ENCODE data around the gene SAXO1.

Gene SAXO1

DNA sequence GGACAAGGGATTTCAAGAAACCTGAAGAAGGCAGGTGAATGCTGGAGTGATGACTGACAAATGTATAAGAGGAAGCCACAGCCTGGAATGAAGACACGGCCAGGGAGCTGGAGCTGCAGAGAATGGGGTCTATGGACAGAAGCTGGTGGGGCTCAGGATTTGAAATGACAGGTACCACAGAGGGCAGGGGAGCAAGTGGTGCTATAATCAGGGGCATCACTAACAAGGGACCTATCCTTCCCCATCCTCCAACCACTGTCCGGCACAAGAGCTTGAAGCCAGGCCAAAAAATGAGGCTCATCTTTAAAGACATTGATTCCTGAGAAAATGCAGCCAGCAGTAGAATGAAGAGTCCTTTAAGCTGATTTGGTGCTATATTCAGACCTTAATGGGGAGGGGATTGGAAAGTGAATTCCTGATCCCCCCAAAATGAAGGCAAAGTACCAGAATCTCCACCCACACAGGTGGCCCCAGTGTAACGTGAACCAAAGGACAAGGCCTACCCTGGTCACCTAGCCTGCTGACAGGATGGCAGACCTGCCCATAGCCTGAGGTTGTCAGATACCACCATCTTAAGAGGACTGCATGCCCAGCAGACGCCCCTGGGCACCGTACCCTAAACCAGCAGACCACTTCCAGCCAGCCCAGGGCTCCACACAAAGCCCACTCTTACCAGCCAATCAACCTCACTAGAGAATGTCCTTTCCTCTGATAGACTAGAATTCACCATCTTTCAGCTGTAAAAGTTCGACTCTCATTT, 109.2 kb downstream of the SAXO1 start:
- TF ChIP-seq, protein P1, sequence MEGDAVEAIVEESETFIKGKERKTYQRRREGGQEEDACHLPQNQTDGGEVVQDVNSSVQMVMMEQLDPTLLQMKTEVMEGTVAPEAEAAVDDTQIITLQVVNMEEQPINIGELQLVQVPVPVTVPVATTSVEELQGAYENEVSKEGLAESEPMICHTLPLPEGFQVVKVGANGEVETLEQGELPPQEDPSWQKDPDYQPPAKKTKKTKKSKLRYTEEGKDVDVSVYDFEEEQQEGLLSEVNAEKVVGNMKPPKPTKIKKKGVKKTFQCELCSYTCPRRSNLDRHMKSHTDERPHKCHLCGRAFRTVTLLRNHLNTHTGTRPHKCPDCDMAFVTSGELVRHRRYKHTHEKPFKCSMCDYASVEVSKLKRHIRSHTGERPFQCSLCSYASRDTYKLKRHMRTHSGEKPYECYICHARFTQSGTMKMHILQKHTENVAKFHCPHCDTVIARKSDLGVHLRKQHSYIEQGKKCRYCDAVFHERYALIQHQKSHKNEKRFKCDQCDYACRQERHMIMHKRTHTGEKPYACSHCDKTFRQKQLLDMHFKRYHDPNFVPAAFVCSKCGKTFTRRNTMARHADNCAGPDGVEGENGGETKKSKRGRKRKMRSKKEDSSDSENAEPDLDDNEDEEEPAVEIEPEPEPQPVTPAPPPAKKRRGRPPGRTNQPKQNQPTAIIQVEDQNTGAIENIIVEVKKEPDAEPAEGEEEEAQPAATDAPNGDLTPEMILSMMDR (conservative IDR thresholded peaks at IDR 0.05) = no peak
- TF ChIP-seq ZFX (IDR thresholded peaks at IDR 0.05) = no peak

DNA sequence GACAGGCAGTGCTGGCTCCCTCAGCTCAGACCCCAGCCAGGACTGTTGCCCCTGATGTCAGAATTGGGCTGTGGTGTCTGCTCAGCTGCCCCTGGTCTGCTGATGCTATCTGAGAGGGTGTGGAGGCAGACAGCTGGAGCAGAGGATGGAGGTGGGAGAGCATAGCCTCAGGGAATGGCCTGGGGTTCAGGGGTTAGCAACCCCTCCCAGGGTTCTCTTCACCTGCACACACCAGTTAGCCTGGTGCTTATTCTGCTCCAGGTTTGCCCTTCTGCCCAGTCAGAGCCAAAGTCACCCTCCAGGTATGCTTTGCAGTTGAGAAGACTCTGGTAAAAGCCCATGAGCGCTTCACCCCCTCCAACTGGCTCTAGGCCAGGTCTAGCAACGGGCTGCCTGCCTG, 109.8 kb downstream of the SAXO1 start:
- TF ChIP-seq, protein P1 (conservative IDR thresholded peaks at IDR 0.05) = no peak
- no peak for TF ChIP-seq ZFX (IDR thresholded peaks at IDR 0.05)
- H3K27ac ChIP-seq = no peak overlapping the region

More for the DNA sequence above, 109.2 kb downstream of the SAXO1 start:
- H3K27ac ChIP-seq = no peak overlapping the region

DNA sequence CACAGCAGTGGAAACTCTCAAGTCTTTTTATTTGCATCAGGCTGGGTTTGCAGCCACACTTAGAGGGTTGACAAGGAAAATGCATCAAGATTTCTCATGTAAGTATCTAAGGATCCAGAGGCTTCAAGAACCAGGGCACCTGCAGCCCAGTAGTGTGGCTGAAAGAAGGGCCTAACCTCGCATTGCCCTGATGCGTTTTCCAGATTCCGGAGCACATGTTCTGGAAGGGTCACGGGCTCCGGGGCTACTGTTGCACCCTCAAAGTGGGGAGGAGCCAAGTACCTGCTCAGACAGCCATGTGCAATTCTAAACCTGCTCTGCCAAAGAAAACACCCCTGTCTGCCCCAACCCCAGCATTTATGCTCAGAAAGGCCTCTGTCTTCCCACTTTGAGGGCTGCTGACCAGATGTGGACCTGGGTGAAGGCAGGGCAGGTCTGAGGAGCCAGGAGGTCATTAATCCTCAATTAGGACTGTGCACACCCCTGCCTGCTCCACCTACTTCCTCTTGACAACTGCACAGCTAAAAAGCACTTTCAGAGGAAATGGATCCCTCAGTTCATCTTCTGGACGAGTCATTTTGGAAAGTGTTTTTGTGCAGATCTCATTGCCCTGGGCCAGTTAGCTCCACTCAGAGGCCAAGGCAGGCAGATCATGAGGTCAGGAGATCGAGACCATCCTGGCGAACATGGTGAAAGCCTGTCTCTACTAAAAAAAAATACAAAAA, 110.7 kb downstream of the SAXO1 start:
- TF ChIP-seq ZFX (IDR thresholded peaks at IDR 0.05) = no peak
- TF ChIP-seq, protein P1 (conservative IDR thresholded peaks at IDR 0.05) = no peak
- H3K27ac ChIP-seq = no peak overlapping the region

DNA sequence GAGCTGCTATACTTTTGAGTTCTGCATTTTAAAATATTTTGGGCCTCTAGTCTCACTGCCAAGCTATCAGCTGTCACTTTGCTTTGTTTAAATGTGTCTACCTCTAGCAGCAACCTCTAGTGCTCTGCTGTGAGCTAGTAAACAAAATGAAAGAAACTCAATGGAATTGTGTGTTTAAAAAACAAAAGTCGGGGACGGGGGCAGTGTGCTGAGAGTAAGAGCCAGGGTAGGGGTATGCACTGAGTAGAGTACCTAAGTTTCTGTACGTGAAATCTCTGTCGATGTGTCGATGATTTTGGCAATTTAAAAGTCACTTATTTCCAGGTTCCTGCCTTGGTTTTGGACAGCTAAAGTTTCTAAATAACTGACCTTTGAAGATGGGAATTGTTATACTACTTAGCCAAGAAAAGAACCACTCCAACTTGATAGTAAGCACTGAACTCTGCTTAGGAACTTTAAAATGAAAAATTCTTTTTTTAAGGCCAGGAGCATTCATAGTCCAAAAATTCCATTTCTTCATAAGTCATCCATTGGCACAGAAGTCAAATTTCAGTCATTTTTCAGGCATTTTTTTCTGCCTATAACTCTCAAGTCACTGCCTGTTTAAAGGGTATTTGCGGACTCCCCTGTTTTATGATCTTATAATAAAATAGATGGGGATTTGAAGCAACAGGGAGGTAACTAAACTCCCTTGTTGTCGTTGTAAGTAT, 111.5 kb downstream of the SAXO1 start:
- no peak overlapping the region for H3K27ac ChIP-seq
- TF ChIP-seq ZFX (IDR thresholded peaks at IDR 0.05) = no peak
- TF ChIP-seq, protein P1 (conservative IDR thresholded peaks at IDR 0.05) = no peak

DNA sequence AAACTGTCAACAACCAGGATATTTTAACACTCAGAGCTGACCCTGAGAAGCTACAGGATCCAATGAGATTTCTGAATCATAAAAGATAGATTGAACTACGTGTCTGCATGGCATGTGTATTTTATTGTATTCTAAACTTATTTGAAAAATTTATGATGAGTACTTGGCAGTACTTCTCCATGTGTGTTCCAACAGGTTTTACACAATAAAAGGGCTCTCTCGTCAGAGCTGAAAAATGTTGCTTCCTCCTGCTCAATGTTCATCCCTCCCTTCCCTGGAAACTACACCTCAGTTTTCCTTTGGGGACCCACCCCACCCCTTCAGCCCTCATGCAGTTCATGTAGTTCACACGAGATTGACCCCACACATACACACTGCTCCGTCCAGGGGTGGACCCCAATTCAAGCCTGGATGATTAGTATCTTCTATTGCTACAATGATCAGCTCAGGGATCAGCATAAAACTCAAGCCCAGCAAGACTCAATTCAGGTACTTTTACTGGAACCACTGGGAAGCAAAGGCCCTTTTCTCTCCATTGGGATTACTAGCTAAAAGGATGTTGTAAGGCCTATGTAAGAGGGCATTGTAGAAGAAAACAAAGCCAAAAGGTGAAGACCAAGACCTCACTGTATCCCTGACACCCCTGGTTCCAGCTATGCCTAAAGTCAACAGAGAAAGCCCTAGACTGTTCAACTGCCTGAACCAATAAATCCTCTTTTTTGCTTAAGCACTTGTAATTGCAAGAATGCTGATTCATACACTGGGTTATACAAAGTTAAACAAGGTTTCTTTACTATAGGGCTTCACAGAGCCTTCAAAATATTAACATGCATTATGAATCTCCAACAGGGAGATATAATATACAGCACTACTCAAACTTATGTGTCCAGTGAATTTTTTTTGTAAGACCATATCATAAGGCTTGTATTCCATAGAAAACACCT, 112.6 kb downstream of the SAXO1 start:
- no peak overlapping the region for H3K27ac ChIP-seq
- TF ChIP-seq, protein P1 (conservative IDR thresholded peaks at IDR 0.05) = no peak
- TF ChIP-seq ZFX (IDR thresholded peaks at IDR 0.05) = no peak

DNA sequence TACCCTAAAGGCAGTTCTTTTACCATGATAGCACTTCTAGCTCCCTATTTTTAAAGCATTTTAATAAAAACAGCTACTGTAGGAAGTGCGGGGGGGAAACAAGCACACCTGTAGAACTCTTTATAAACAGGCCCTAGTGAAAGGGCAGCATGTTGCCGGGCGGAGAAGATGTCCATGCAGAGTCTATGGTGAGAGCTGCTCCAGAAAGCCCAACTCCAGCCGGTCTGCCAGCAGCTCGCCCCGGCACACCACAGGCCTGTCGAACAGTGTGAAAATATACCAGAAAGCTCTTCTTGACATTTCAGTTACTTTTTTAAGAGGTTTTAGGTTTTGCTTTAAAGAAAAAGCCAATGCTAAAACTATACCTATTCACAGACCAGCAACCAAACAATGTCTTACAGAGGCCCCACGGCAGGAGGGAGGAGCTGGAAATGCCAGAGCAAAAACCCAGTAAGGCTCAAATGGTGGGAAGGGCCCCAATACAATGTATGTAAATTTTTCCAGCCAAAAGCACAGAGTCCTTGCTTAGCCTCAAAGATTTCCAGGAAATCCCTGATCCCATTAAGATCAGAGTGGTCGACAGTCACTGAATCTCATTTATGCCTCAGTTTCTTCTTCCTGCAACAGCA, 121.2 kb downstream of the SAXO1 start:
- no peak overlapping the region for H3K27ac ChIP-seq
- TF ChIP-seq, protein P1 (conservative IDR thresholded peaks at IDR 0.05) = no peak
- no peak for TF ChIP-seq ZFX (IDR thresholded peaks at IDR 0.05)

Data from C4-2B (cell line).